Natural killer cell (primary cell): ENCODE results near the gene CUX1. TPM values are rescaled to one million over a fixed set of nuclear protein-coding genes. Genes with fewer than 3 reads are reported as not detected.

Source experiments
- ATAC-seq, 3 donors: fragments of 150-1000 bp in 2 of 3; fragments of 200-7000 bp in 1 of 3; cut with Tn5 transposase; 1 replicate in 1 of 3; 2 replicates in 2 of 3; pipeline ENCODE4 v1.10.0; 2021; ENCODE audit warnings: mild to moderate bottlenecking in 2 of 3, moderate library complexity in 2 of 3
- DNase-seq, 2 donors: peaks; one replicate each; pipeline versions ENCODE4 v3.0.0 to v3.0.0-alpha.2; 2013 to 2021; ENCODE audit warnings: mixed read lengths in 1 of 2
- H3K27ac ChIP-seq: one replicate; pipeline ENCODE4 v1.5.1; 2013; ENCODE audit warnings: mild to moderate bottlenecking, low read length
- H3K27me3 ChIP-seq: one replicate; pipeline ENCODE4 v1.6.1; 2013; ENCODE audit warnings: low read length; ENCODE audit not compliant: control insufficient read depth, insufficient read depth
- H3K36me3 ChIP-seq: one replicate; pipeline ENCODE4 v1.6.1; 2013; ENCODE audit warnings: low read length; ENCODE audit not compliant: control insufficient read depth, insufficient read depth
- H3K4me1 ChIP-seq: one replicate; pipeline ENCODE4 v1.6.1; 2013; ENCODE audit warnings: low read length; ENCODE audit not compliant: control insufficient read depth, insufficient read depth
- H3K4me3 ChIP-seq: one replicate; pipeline ENCODE4 v1.5.1; 2013; ENCODE audit warnings: low read length
- H3K9me3 ChIP-seq: one replicate; pipeline ENCODE4 v1.6.1; 2013; ENCODE audit warnings: low read length; ENCODE audit not compliant: control insufficient read depth, insufficient read depth
- H3K27ac Mint-ChIP-seq, 2 donors: one replicate each; pipeline ENCODE4 v1.8.0; 2022; ENCODE audit warnings: mild to moderate bottlenecking in 2 of 2, mixed read lengths in 2 of 2, moderate library complexity in 1 of 2
- H3K27me3 Mint-ChIP-seq, 2 donors: one replicate each; pipeline ENCODE4 v1.8.0; 2022; ENCODE audit warnings: low read depth in 2 of 2, mixed read lengths in 2 of 2
- H3K36me3 Mint-ChIP-seq: one replicate; pipeline ENCODE4 v1.8.0; 2022; ENCODE audit warnings: mixed read lengths
- H3K4me1 Mint-ChIP-seq, 2 donors: one replicate each; pipeline ENCODE4 v1.8.0; 2022; ENCODE audit warnings: mixed read lengths in 2 of 2
- H3K4me3 Mint-ChIP-seq: one replicate; pipeline ENCODE4 v1.8.0; 2022; ENCODE audit warnings: mild to moderate bottlenecking, moderate library complexity, mixed read lengths
- H3K9me3 Mint-ChIP-seq, 2 donors: one replicate each; pipeline ENCODE4 v1.8.0; 2022; ENCODE audit warnings: mixed read lengths in 2 of 2
- WGBS: methylation state at CpG from one replicate; pipeline ENCODE4 v1.1.7; 2013; ENCODE audit warnings: missing lambda C conversion rate; ENCODE audit not compliant: insufficient coverage; 5-methylcytosine and 5-hydroxymethylcytosine counted together
- intact Hi-C: fragments of 100-400 bp; cut with micrococcal nuclease; formaldehyde crosslinking; loops from one replicate; pipeline ENCODE4 v1.14.2; 2022
- total RNA-seq, 4 donors: library from RNA; stranded (reverse); fragments of 120-200 nt in 1 of 4; gene quantifications; one replicate each; pipeline versions ENCODE4 v1.2.3 to v1.2.4, GENCODE V29; 2013 to 2022
- TF ChIP-seq, protein P1 (sequence below): fragments of 200-600 bp; IDR thresholded peaks from one replicate; pipeline ENCODE4 v1.8.0; 2022; ENCODE audit warnings: antibody characterized with exemption

CUX1 gene
- total RNA-seq, 3 donors from 2014 or later (not counting 1 experiment from before 2014, with no cell fraction given), result 59.8 to 77.4 (median 73.6) TPM

DNA sequence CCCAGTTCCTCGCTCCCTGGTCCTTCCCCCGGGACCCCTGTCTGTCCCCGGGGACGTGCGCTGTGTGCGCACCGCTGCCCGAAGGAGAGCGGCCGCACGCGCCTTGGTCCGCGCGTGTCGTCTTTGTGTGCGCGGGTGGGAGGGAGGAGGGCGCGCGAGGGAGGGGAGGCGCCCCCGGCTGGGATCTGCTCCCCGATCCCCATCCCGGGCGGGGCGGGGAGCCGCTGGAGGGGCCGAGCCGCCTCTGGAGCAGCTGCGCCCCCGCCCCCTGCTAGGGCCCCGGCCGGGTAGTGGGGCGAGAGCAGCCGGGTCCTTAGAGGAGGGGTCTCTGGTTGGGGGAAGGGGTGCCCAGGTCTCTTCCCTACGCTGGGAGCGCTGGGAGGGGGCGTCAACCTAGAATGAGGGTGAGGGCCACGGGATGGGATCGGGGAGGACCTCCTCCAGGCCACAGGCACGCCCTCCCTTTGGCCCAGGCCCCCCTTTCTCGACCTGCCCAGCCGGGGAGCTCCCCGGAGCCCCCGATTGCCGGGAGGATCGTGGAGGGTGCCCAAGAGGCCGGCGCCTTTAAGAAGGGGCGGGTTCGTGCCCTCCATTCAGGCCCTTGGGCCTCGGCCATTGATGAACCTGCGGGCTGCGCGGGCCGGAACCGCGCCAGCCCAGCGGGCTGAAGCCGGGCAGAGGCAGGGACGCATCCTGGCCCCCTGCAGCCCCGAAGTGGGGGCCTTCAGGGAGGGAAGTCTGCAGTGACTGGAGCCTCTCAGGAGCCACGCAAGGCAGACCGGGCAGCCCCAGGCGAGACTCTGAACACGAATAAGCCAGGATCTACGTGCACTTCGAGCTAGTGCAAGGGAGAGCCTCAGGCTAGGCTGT lies 469.9 kb downstream of the CUX1 start:
- intact Hi-C loops, result no loop called here
- Mint-ChIP-seq H3K27ac (peak overlapping the region in 1 of 2 donors; percentile 60), H3K27me3 (peaks cover 0 to 14% of the 10 kb centered on the region in 2 donors), H3K36me3 (no peaks in the 10 kb centered on the region), H3K4me3 (peak overlapping the region; percentile 79), H3K9me3 (no peaks in the 10 kb centered on the region), H3K4me1 (peaks cover 0 to 14% of the 10 kb centered on the region in 2 donors)
- TF ChIP-seq, protein P1, sequence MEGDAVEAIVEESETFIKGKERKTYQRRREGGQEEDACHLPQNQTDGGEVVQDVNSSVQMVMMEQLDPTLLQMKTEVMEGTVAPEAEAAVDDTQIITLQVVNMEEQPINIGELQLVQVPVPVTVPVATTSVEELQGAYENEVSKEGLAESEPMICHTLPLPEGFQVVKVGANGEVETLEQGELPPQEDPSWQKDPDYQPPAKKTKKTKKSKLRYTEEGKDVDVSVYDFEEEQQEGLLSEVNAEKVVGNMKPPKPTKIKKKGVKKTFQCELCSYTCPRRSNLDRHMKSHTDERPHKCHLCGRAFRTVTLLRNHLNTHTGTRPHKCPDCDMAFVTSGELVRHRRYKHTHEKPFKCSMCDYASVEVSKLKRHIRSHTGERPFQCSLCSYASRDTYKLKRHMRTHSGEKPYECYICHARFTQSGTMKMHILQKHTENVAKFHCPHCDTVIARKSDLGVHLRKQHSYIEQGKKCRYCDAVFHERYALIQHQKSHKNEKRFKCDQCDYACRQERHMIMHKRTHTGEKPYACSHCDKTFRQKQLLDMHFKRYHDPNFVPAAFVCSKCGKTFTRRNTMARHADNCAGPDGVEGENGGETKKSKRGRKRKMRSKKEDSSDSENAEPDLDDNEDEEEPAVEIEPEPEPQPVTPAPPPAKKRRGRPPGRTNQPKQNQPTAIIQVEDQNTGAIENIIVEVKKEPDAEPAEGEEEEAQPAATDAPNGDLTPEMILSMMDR, result no peak
- Histone ChIP-seq H3K27ac (no peak overlapping the region), H3K9me3 (no peaks in the 10 kb centered on the region), H3K27me3 (no peaks in the 10 kb centered on the region), H3K36me3 (no peaks in the 10 kb centered on the region), H3K4me3 (peak overlapping the region; percentile 53), H3K4me1 (peaks cover 68% of the 10 kb centered on the region)
- ATAC-seq, result peak; percentile 19 to 40 (median 25)
- DNase-seq, result peak in 1 of 2 donors; percentile 46
- 1% methylated on average over 69 of the region's 69 CpGs for WGBS

DNA sequence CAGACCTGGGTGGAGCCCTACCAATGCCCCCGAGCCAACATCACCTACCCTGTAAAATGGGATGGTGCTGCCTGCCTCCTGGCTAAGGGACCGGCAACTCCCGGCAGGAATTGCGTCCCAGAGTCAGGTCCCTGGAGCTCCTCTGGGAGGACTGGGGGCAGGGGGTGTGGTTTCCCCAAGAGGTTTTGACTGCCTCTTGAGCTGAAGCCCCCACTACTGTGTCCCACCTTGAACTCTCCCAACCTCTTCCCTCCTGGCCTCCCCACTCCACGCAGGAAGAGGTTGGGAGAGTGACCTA lies 470.5 kb downstream of the CUX1 start:
- DNase-seq (no peak), ATAC-seq (no peak)
- H3K36me3 ChIP-seq, result no peaks in the 10 kb centered on the region
- TF ChIP-seq, protein P1, result no peak
- H3K27me3 ChIP-seq, result no peaks in the 10 kb centered on the region
- intact Hi-C loops, result no loop called here
- Mint-ChIP-seq H3K36me3 (no peaks in the 10 kb centered on the region), H3K4me3 (peak overlapping the region; percentile 57), H3K4me1 (peaks cover 0 to 14% of the 10 kb centered on the region in 2 donors), H3K27me3 (peaks cover 0 to 14% of the 10 kb centered on the region in 2 donors), H3K27ac (no peak overlapping the region), H3K9me3 (no peaks in the 10 kb centered on the region)
- H3K4me3 ChIP-seq, result peak overlapping the region; percentile 53
- no peak overlapping the region for H3K27ac ChIP-seq
- H3K4me1 ChIP-seq, result peaks cover 68% of the 10 kb centered on the region
- no peaks in the 10 kb centered on the region for H3K9me3 ChIP-seq
- 0% methylated on average over 1 of the region's 5 CpGs for WGBS

- Histone ChIP-seq H3K27ac (no peak overlapping the region), H3K9me3 (no peaks in the 10 kb centered on the region), H3K4me3 (peak overlapping the region; percentile 53), H3K4me1 (peaks cover 71% of the 10 kb centered on the region), H3K27me3 (no peaks in the 10 kb centered on the region), H3K36me3 (no peaks in the 10 kb centered on the region)
- DNase-seq (no peak), ATAC-seq (no peak)
- peaks cover 0 to 14% of the 10 kb centered on the region in 2 donors for H3K27me3 Mint-ChIP-seq
- intact Hi-C loops, result no loop called here
- 45% methylated on average over 8 of the region's 10 CpGs for WGBS
- H3K36me3 Mint-ChIP-seq, result no peaks in the 10 kb centered on the region
- no peak overlapping the region for H3K27ac Mint-ChIP-seq
- H3K4me3 Mint-ChIP-seq, result peak overlapping the region; percentile 69
- no peaks in the 10 kb centered on the region for H3K9me3 Mint-ChIP-seq
- H3K4me1 Mint-ChIP-seq, result peaks cover 0 to 14% of the 10 kb centered on the region in 2 donors
- TF ChIP-seq, protein P1, result no peak
These were observed 471.0 kb downstream of the CUX1 start for GRCh38 chr7:102288285-102288930.
